AG04450 (cell line): ENCODE measurements around the gene CCL14. TPM values are rescaled to one million over a fixed set of nuclear protein-coding genes. Genes with fewer than 3 reads are reported as not detected.

Source experiments
- CTCF ChIA-PET: fragments of 300-600, 350-600 bp; formaldehyde crosslinking; extraction: SDS; loops from one replicate; lab custom pipeline; 2022; ENCODE audit warnings: antibody characterized with exemption, inconsistent platforms; lab: Charles Lee
- POLR2A ChIA-PET: fragments of 350-600 bp; formaldehyde crosslinking; extraction: SDS; loops from one replicate; lab custom pipeline; 2021; ENCODE audit warnings: antibody characterized with exemption, inconsistent platforms; lab: Yijun Ruan, JAX
- DNase-seq: peaks from one replicate; pipeline ENCODE4 v3.0.0-alpha.2; 2011; ENCODE audit warnings: low read depth, low spot score
- H3K27ac ChIP-seq: one replicate; pipeline ENCODE4 v1.5.1; 2012; ENCODE audit warnings: low read depth, low read length, control low read depth
- H3K27me3 ChIP-seq: one replicate; pipeline ENCODE4 v1.6.0; 2012; ENCODE audit warnings: low read length; ENCODE audit not compliant: control insufficient read depth, insufficient read depth
- H3K4me3 ChIP-seq: 2 replicates; pipeline ENCODE4 v1.5.1; 2011; ENCODE audit warnings: mild to moderate bottlenecking, low read depth, low read length, control low read depth
- H3K9me3 ChIP-seq: 2 replicates; pipeline ENCODE4 v1.5.1; 2012; ENCODE audit warnings: low read length; ENCODE audit not compliant: control insufficient read depth, insufficient read depth
- polyA plus RNA-seq: library from polyadenylated mRNA; depleted of rRNA; stranded (reverse); fragments of >200 nt; gene quantifications from 2 replicates; pipeline ENCODE4 v1.2.3, GENCODE V29; 2011
- TF ChIP-seq, protein P1 (sequence below): IDR thresholded peaks from 2 replicates; pipeline ENCODE4 v1.5.1; 2011; ENCODE audit warnings: low read depth, low read length, control low read depth, inconsistent platforms

Gene CCL14
- polyA plus RNA-seq, 1 experiment, result not detected

DNA sequence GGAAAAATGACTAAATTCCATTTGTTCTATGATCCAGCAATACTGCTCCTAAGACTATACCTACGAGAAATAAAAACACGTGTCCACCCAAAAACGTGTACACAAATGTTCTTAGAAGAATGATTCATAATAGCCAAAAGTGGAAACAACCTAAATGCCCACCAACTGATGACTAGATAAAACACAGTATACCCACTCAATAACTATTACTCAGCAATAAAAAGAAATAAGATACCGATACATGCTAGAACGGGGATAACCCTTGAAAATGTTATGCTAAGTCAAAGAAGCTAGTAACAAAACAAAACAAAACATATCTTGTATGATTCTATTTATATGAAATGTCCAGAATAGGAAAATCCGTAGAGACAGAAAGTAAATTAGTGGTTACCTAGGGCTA lies 22.9 kb downstream of the CCL14 start:
- TF ChIP-seq, protein P1, sequence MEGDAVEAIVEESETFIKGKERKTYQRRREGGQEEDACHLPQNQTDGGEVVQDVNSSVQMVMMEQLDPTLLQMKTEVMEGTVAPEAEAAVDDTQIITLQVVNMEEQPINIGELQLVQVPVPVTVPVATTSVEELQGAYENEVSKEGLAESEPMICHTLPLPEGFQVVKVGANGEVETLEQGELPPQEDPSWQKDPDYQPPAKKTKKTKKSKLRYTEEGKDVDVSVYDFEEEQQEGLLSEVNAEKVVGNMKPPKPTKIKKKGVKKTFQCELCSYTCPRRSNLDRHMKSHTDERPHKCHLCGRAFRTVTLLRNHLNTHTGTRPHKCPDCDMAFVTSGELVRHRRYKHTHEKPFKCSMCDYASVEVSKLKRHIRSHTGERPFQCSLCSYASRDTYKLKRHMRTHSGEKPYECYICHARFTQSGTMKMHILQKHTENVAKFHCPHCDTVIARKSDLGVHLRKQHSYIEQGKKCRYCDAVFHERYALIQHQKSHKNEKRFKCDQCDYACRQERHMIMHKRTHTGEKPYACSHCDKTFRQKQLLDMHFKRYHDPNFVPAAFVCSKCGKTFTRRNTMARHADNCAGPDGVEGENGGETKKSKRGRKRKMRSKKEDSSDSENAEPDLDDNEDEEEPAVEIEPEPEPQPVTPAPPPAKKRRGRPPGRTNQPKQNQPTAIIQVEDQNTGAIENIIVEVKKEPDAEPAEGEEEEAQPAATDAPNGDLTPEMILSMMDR, result no peak
- H3K4me3 ChIP-seq, result no peak overlapping the region
- CTCF ChIA-PET, result interaction anchor here (0.7 to 1.1 kb wide), 2 partner anchors 185 to 186 kb away, joined by 3 to 4 read pairs; no protein-coding TSS in a partner anchor
- no peak for DNase-seq
- no peak overlapping the region for H3K27ac ChIP-seq
- POLR2A ChIA-PET, result interaction anchor here (0.6 kb wide), 1 partner anchor 137 kb away, joined by 4 read pairs; no protein-coding TSS in a partner anchor
- no peaks in the 10 kb centered on the region for H3K9me3 ChIP-seq
- H3K27me3 ChIP-seq, result no peaks in the 10 kb centered on the region

DNA sequence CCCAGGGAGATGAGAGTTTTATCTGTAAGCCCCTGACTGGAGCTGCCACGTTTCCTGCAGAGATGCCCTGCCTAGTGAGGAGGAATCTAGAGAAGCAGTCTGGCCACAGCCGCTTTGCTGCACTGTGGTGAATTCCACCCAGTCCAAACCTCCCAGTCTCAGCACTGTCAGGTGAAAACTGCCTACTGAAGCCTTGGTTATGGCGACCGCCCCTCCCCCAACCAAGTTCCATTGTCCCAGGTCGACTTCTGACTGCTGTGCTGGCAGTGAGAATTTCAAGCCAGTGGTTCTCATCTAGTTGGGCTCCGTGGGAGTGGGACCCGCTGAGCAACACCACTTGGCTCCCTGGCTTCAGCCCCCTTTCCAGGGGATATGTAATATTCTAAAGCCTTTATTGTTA lies 32.8 kb downstream of the CCL14 start:
- no peak for DNase-seq
- H3K27me3 ChIP-seq, result no peaks in the 10 kb centered on the region
- H3K9me3 ChIP-seq, result no peaks in the 10 kb centered on the region
- no peak overlapping the region for H3K4me3 ChIP-seq
- ChIA-PET POLR2A (no interaction called here), CTCF (no interaction called here)
- TF ChIP-seq, protein P1, result no peak
- no peak overlapping the region for H3K27ac ChIP-seq

DNA sequence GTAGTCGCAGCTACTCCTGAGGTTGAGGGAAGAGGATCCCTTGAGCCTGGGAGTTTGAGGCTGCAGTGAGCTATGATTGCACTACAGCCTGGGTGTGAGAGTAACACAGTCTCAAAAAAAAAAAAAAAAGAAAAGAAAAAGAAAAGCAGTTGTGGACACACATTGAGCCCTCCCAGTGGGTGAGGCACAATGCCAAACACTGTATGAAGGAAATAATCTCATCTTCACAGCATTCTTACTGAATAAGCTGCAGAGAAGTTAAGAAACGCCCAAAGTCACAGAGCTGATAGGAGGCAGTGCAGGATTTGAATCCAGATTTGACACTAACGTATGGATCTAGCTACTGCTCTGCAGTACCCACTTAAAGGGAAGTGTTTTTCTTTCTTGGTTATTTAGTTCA lies 37.1 kb downstream of the CCL14 start:
- no peaks in the 10 kb centered on the region for H3K9me3 ChIP-seq
- H3K27me3 ChIP-seq, result no peaks in the 10 kb centered on the region
- no peak overlapping the region for H3K4me3 ChIP-seq
- CTCF ChIA-PET, result interaction anchor here (0.9 to 2.0 kb wide), 2 partner anchors 20 to 200 kb away, joined by 3 to 9 read pairs; no protein-coding TSS in a partner anchor
- no peak for DNase-seq
- TF ChIP-seq, protein P1, result no peak
- H3K27ac ChIP-seq, result no peak overlapping the region
- POLR2A ChIA-PET, result no interaction called here

DNA sequence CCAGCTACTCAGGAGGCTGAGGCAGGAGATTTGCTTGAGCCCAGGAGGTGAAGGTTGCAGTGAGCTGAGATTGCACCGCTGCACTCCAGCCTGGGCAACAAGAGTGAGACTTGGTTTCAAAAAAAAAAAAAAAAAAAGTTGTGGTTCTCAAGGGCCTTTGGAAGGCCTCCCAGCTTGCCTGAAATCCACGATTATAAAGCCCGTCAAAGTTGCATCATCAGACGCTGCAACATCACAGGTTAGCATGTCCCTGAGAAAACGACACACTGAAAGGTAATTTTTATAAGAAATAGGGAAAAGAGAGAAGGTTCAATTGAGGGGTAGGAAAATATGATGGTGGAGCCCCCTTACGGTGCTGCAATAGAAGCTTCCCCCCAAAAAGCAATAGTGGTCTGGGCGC lies 38.4 kb downstream of the CCL14 start:
- Histone ChIP-seq H3K9me3 (no peaks in the 10 kb centered on the region), H3K27me3 (no peaks in the 10 kb centered on the region), H3K27ac (no peak overlapping the region), H3K4me3 (no peak overlapping the region)
- TF ChIP-seq, protein P1, result no peak
- POLR2A ChIA-PET, result interaction anchor here (0.7 kb wide), 1 partner anchor 139 kb away, joined by 3 read pairs; the partner anchor contains the start of gene TAF15
- DNase-seq, result no peak
- CTCF ChIA-PET, result interaction anchor here (0.7 to 2.0 kb wide), 5 partner anchors 14 to 201 kb away, joined by 3 to 9 read pairs (median 4); no protein-coding TSS in a partner anchor

DNA sequence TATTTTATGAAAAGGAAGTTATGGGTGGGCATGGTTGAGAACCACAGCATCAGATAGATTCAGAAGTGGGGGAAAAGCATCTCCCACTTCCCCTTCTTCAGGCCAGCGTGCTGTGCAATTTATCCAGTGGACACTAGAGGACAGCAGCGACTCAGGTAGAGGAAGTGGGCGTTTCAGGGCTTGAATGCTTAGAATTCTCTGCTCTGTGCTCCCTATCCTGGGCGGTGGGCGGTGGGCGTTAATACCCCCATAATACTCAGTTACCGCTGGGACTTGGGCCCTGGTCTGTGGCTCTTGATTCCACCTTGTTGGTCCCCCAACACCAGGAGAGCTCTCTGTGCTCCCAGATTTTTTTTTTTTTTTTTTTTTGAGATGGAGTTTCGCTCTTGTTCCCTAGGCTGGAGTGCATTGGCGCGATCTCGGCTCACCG lies 39.4 kb downstream of the CCL14 start:
- no peak for DNase-seq
- Histone ChIP-seq H3K27me3 (no peaks in the 10 kb centered on the region), H3K9me3 (no peaks in the 10 kb centered on the region), H3K4me3 (no peak overlapping the region), H3K27ac (no peak overlapping the region)
- TF ChIP-seq, protein P1, result peak; percentile 75
- ChIA-PET CTCF (interaction anchor here (0.6 to 2.5 kb wide), 7 partner anchors 10 to 533 kb away, joined by 3 to 8 read pairs (median 5); no protein-coding TSS in a partner anchor), POLR2A (interaction anchor here (0.6 kb wide), 1 partner anchor 43 kb away, joined by 3 read pairs; no protein-coding TSS in a partner anchor)
